GM19240 (cell line): ENCODE results near the gene EDA2R.

Source experiments
- DNase-seq: peaks from one replicate; pipeline ENCODE4 v3.0.0; 2011; ENCODE audit warnings: low spot score; ENCODE audit not compliant: insufficient read length

The EDA2R gene

GRCh38 chrX:66638591-66639500 is at the start of gene EDA2R:
Gene EDA2R, minus strand, starts transcription at chrX:66639078. Its CDS starts 23,058 bp downstream, at chrX:66616020.
- peak; percentile 5 for DNase-seq

- no peak for DNase-seq
Observed at GRCh38 chrX:66684196-66684595, 45.3 kb upstream of the EDA2R start.

- no peak for DNase-seq
Observed at GRCh38 chrX:66680451-66680850, 41.6 kb upstream of the EDA2R start.

GRCh38 chrX:66677430-66677829 is 38.6 kb upstream of the EDA2R start:
- DNase-seq = no peak

- no peak for DNase-seq
Observed at GRCh38 chrX:66676990-66677389, 38.1 kb upstream of the EDA2R start.

GRCh38 chrX:66676413-66676812 is 37.5 kb upstream of the EDA2R start:
- no peak for DNase-seq

GRCh38 chrX:66675541-66675940 is 36.7 kb upstream of the EDA2R start:
- no peak for DNase-seq

GRCh38 chrX:66674506-66674905 is 35.6 kb upstream of the EDA2R start:
- no peak for DNase-seq

GRCh38 chrX:66672106-66672505 is 33.2 kb upstream of the EDA2R start:
- no peak for DNase-seq

GRCh38 chrX:66654411-66654810 is 15.5 kb upstream of the EDA2R start:
- no peak for DNase-seq

GRCh38 chrX:66635360-66635759 is 3.5 kb downstream of the EDA2R start:
- DNase-seq = no peak

GRCh38 chrX:66634272-66634671 is 4.6 kb downstream of the EDA2R start:
- DNase-seq = no peak

GRCh38 chrX:66633541-66633940 is 5.3 kb downstream of the EDA2R start:
- no peak for DNase-seq

- DNase-seq = no peak
Observed at GRCh38 chrX:66632981-66633380, 5.9 kb downstream of the EDA2R start.

- DNase-seq = no peak
Observed at GRCh38 chrX:66632473-66632872, 6.4 kb downstream of the EDA2R start.

GRCh38 chrX:66625525-66625924 is 13.4 kb downstream of the EDA2R start:
- DNase-seq = no peak

GRCh38 chrX:66622209-66622608 is 16.7 kb downstream of the EDA2R start:
- DNase-seq = no peak

- DNase-seq = no peak
Observed at GRCh38 chrX:66616944-66617343, 21.9 kb downstream of the EDA2R start.

GRCh38 chrX:66602381-66602938 is 36.4 kb downstream of the EDA2R start:
- DNase-seq = no peak

GRCh38 chrX:66601522-66601921 is 37.4 kb downstream of the EDA2R start:
- no peak for DNase-seq

GRCh38 chrX:66579219-66579618 is 59.7 kb downstream of the EDA2R start:
- no peak for DNase-seq

- no peak for DNase-seq
Observed at GRCh38 chrX:66553973-66554372, 84.9 kb downstream of the EDA2R start.

- DNase-seq = no peak
Observed at GRCh38 chrX:66547847-66548369, 91.0 kb downstream of the EDA2R start.
